ENCODE measurements around the gene NAB1. TPM values are rescaled to one million over a fixed set of nuclear protein-coding genes. Genes with fewer than 3 reads are reported as not detected.

The NAB1 gene
- total RNA-seq, 1 donor from 2014 or later: 12.2 TPM

DNA sequence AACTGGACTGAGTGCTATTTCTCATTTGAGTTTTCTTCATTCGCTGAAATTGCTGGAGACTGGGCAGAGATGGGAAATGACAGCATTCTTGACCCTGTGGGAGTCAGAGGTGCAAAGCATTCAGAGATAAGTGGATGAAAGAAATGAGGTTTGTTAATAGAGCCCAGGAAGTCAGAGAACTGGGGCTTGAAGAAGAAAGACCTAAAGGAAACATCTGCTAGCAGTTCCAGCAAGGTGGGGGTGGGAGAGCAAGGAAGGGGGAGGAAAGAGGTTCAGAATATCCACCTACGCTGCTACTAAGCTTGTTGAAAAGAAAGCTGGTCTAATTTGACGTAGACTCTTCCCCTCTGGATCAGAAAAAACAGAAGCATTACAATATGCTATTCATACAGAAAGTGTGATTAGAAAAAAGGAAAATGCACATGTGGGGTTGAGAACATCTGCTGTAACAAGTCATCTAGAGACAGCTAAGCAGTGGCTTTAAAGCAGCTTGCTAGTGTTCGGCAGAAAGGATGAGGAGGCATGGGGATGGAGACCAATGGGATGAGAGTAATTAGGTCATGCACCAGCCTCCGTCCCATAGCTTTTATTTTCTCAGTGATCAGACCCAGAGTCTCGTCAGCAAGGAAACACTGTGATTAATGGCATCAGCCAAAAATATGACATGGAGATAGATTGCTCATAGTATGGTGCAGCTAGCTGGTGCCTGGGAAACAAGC lies 29.7 kb downstream of the NAB1 start:
- DNase-seq: no peak
- no peak for TF ChIP-seq CTCF (IDR thresholded peaks at IDR 0.05; ENCODE audit: partially characterized antibody, unreplicated experiment)
- no peaks in the 10 kb centered on the region for H3K27me3 Mint-ChIP-seq (ENCODE audit: unreplicated experiment)
- H3K9me3 Mint-ChIP-seq (ENCODE audit: unreplicated experiment): no peaks in the 10 kb centered on the region
- H3K27ac Mint-ChIP-seq (ENCODE audit: unreplicated experiment): no peak overlapping the region
- H3K4me3 Mint-ChIP-seq (ENCODE audit: unreplicated experiment): peak overlapping the region; percentile 16
- H3K36me3 Mint-ChIP-seq (ENCODE audit: unreplicated experiment): no peaks in the 10 kb centered on the region
- H3K4me1 Mint-ChIP-seq (ENCODE audit: low read depth, unreplicated experiment): peaks cover 16% of the 10 kb centered on the region

DNA sequence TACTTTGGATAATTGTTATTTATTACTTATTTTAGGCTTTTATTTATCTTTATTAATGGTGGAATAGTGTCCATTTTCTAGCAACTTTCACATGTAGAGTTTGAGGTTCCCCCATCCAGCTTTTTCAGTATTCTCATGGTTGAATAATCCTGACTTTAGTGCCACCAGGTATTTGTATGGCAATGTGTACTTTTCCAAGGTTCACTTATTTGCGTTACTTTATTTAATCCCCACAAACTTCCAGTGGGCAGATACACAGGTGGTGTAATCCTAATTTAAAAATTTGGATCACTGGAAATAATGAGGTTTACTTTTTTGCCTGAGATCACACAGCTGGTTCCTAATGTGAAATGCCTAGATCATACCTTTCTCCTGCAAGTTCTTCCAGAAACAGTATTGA lies 30.5 kb downstream of the NAB1 start:
- no peak for TF ChIP-seq CTCF (IDR thresholded peaks at IDR 0.05; ENCODE audit: partially characterized antibody, unreplicated experiment)
- Mint-ChIP-seq H3K27ac (ENCODE audit: unreplicated experiment) (peak overlapping the region; percentile 22), H3K36me3 (ENCODE audit: unreplicated experiment) (no peaks in the 10 kb centered on the region), H3K27me3 (ENCODE audit: unreplicated experiment) (no peaks in the 10 kb centered on the region), H3K4me1 (ENCODE audit: low read depth, unreplicated experiment) (peaks cover 16% of the 10 kb centered on the region), H3K4me3 (ENCODE audit: unreplicated experiment) (no peak overlapping the region), H3K9me3 (ENCODE audit: unreplicated experiment) (no peaks in the 10 kb centered on the region)
- DNase-seq: no peak

DNA sequence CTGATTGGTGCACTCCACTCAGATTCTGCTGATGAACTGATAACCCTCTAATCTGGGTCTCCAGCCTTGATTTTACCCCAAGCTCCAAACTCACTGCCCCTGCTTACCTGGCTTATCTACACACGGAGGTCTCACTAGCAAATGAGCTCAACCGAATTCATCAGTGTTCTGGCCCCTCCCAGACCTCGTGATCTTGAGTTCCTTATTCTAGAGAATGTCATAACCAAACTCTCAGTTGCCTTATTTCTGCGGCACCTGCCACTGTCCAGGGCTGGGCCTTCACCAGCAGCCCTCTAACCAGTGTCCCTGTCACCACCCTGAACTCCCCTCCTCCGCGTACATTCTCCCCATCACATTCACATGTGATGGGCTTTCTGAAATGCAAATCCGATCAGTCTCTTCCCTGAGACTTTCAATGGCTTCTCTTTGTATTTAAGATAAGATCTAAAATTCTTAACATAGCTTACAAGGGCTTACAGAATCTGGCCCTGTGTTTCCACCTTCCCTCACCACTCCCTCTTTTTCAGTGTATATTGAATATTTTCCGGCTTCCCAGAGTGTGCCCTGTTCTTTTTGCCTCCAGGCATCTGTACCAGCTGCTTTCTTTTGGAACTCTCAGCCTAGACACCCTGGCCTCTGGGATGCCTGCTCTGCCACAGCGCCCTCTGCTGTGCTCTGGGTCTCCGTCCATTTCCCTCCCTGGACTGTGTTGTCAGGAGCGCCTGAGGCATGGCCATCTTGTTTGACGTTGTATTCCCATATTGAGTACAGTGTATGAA lies 31.1 kb downstream of the NAB1 start:
- Mint-ChIP-seq H3K36me3 (ENCODE audit: unreplicated experiment) (no peaks in the 10 kb centered on the region), H3K4me3 (ENCODE audit: unreplicated experiment) (no peak overlapping the region), H3K27me3 (ENCODE audit: unreplicated experiment) (no peaks in the 10 kb centered on the region), H3K4me1 (ENCODE audit: low read depth, unreplicated experiment) (peaks cover 19% of the 10 kb centered on the region), H3K27ac (ENCODE audit: unreplicated experiment) (peak overlapping the region; percentile 22), H3K9me3 (ENCODE audit: unreplicated experiment) (no peaks in the 10 kb centered on the region)
- DNase-seq: peak; percentile 76
- TF ChIP-seq CTCF (IDR thresholded peaks at IDR 0.05; ENCODE audit: partially characterized antibody, unreplicated experiment): peak; percentile 69

DNA sequence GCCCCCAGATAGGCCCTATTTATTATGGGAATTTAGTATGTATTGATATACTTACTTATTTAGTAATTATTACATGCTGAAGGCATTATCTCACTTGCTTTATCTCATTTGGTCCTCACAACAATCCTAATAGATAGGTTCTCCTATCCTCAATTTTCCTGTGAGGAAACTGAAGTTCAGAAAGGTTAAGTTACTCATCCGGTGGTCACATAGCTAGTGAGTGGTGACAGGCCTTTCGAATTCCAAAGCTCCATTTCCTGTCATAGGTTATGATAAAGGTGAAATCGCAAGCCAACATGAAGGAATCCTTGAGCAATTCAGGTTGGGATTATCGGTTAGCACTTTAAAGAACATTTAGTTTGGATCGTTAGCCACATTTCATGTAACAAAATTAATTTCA lies 33.3 kb downstream of the NAB1 start:
- Mint-ChIP-seq H3K27me3 (ENCODE audit: unreplicated experiment) (no peaks in the 10 kb centered on the region), H3K27ac (ENCODE audit: unreplicated experiment) (no peak overlapping the region)

More for the DNA sequence above, 33.3 kb downstream of the NAB1 start:
- DNase-seq: no peak
- Mint-ChIP-seq H3K9me3 (ENCODE audit: unreplicated experiment) (no peaks in the 10 kb centered on the region), H3K4me1 (ENCODE audit: low read depth, unreplicated experiment) (peaks cover 20% of the 10 kb centered on the region), H3K36me3 (ENCODE audit: unreplicated experiment) (no peaks in the 10 kb centered on the region), H3K4me3 (ENCODE audit: unreplicated experiment) (no peak overlapping the region)
- no peak for TF ChIP-seq CTCF (IDR thresholded peaks at IDR 0.05; ENCODE audit: partially characterized antibody, unreplicated experiment)
